Esophagus muscularis mucosa (tissue), 3 donors: ENCODE results near the gene CIITA.

ENCODE experiments used
- CTCF ChIP-seq, 3 experiments: fragments of 200-600 bp in 2 of 3; fragments of 450-650 bp in 1 of 3; sonication (generic) in 2 of 3; IDR thresholded peaks; one replicate each; pipeline ENCODE4 v1.5.1; 2017 to 2019; ENCODE audit warnings: antibody characterized with exemption in 3 of 3, mild to moderate bottlenecking in 2 of 3, moderate library complexity in 1 of 3
- EP300 ChIP-seq: sonication (generic); formaldehyde crosslinking; IDR thresholded peaks from one replicate; pipeline ENCODE4 v1.6.1; 2017; ENCODE audit warnings: antibody characterized with exemption

DNA sequence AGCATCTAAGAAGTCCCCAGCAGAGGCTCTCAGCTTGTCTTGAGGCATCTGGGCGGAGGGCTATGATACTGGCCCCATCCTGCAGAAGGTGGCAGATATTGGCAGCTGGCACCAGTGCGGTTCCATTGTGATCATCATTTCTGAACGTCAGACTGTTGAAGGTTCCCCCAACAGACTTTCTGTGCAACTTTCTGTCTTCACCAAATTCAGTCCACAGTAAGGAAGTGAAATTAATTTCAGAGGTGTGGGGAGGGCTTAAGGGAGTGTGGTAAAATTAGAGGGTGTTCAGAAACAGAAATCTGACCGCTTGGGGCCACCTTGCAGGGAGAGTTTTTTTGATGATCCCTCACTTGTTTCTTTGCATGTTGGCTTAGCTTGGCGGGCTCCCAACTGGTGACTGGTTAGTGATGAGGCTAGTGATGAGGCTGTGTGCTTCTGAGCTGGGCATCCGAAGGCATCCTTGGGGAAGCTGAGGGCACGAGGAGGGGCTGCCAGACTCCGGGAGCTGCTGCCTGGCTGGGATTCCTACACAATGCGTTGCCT lies at the start of gene CIITA:
- TF ChIP-seq CTCF (IDR thresholded peaks at IDR 0.05) (no peak), EP300 (no peak)
